CD4-positive, alpha-beta T cell (primary cell): ENCODE data around the gene SEMA4D. TPM values are rescaled to one million over a fixed set of nuclear protein-coding genes. Genes with fewer than 3 reads are reported as not detected.

Experiments used
- ATAC-seq: fragments of 200-7000 bp; cut with Tn5 transposase; one replicate; pipeline ENCODE4 v1.10.0; 2022; ENCODE audit warnings: mild to moderate bottlenecking; ENCODE audit not compliant: poor library complexity
- CTCF ChIA-PET: fragments of 350-600 bp; sonication (Branson Sonifier 250); formaldehyde crosslinking; loops from one replicate; lab custom pipeline; 2021; ENCODE audit warnings: antibody characterized with exemption, inconsistent platforms; lab: Charles Lee
- POLR2A ChIA-PET: fragments of 350-600 bp; sonication (Branson Sonifier 250); formaldehyde crosslinking; loops from one replicate; lab custom pipeline; 2021; ENCODE audit warnings: antibody characterized with exemption, inconsistent platforms; lab: Charles Lee
- DNase-seq, 14 experiments: peaks; one replicate each; pipeline ENCODE4 v3.0.0-alpha.2; 2013 to 2020; ENCODE audit warnings: mixed read lengths in 2 of 14
- H3K27ac ChIP-seq, 2 donors: one replicate each; pipeline versions ENCODE4 v1.5.1 to v1.7.0; 2013; ENCODE audit warnings: low read length in 2 of 2, low read depth in 1 of 2, mild to moderate bottlenecking in 1 of 2
- H3K27me3 ChIP-seq, 2 experiments: 1 replicate in 1 of 2; 2 replicates in 1 of 2; pipeline versions ENCODE4 v1.6.1 to v1.7.0; 2013; ENCODE audit warnings: low read length in 2 of 2, control low read depth in 1 of 2, mild to moderate bottlenecking in 1 of 2, moderate library complexity in 1 of 2; ENCODE audit not compliant: insufficient read depth in 2 of 2, control insufficient read depth in 1 of 2
- H3K36me3 ChIP-seq: one replicate; pipeline ENCODE4 v1.6.1; 2013; ENCODE audit warnings: low read length, control low read depth; ENCODE audit not compliant: insufficient read depth
- H3K4me1 ChIP-seq: one replicate; pipeline ENCODE4 v1.6.1; 2013; ENCODE audit warnings: low read length, control low read depth; ENCODE audit not compliant: insufficient read depth
- H3K4me3 ChIP-seq: one replicate; pipeline ENCODE4 v1.5.1; 2013; ENCODE audit warnings: mild to moderate bottlenecking, low read length, moderate library complexity
- H3K9me3 ChIP-seq, 2 experiments: 1 replicate in 1 of 2; 2 replicates in 1 of 2; pipeline versions ENCODE4 v1.6.1 to v1.7.0; 2013; ENCODE audit warnings: low read length in 2 of 2, mild to moderate bottlenecking in 2 of 2, control low read depth in 1 of 2, moderate library complexity in 1 of 2; ENCODE audit not compliant: control insufficient read depth in 1 of 2, insufficient read depth in 1 of 2
- H3K27ac Mint-ChIP-seq: one replicate; pipeline ENCODE4 v1.8.0; 2020; ENCODE audit warnings: mixed read lengths
- H3K27me3 Mint-ChIP-seq: one replicate; pipeline ENCODE4 v1.8.0; 2021; ENCODE audit warnings: mixed read lengths
- H3K36me3 Mint-ChIP-seq: one replicate; pipeline ENCODE4 v1.8.0; 2021; ENCODE audit warnings: low read depth, mixed read lengths
- H3K4me1 Mint-ChIP-seq: one replicate; pipeline ENCODE4 v1.8.0; 2021; ENCODE audit warnings: low read depth, mixed read lengths
- H3K4me3 Mint-ChIP-seq: one replicate; pipeline ENCODE4 v1.8.0; 2020; ENCODE audit warnings: mild to moderate bottlenecking, mixed read lengths
- H3K9me3 Mint-ChIP-seq: one replicate; pipeline ENCODE4 v1.8.0; 2020; ENCODE audit warnings: mixed read lengths
- intact Hi-C, 2 experiments: fragments of 100-400 bp; cut with DNase I in 1 of 2; cut with micrococcal nuclease in 1 of 2; formaldehyde crosslinking; loops; one replicate each; pipeline versions ENCODE4 v1.15.1 to v1.9.0; 2023 to 2025; cut with DNase I, micrococcal nuclease
- total RNA-seq, 174 experiments: library from RNA in 2 of 174; stranded (reverse) in 2 of 174; gene quantifications; one replicate each; pipeline ENCODE4 v1.2.3 and lab custom pipeline; 2021 to 2026
- TF ChIP-seq, protein P1 (sequence below): fragments of 200-600 bp; IDR thresholded peaks from one replicate; pipeline ENCODE4 v1.8.0; 2022; ENCODE audit warnings: antibody characterized with exemption, mild to moderate bottlenecking

SEMA4D gene
- total RNA-seq, 2 experiments from 2014 or later: 399 to 430 TPM

DNA sequence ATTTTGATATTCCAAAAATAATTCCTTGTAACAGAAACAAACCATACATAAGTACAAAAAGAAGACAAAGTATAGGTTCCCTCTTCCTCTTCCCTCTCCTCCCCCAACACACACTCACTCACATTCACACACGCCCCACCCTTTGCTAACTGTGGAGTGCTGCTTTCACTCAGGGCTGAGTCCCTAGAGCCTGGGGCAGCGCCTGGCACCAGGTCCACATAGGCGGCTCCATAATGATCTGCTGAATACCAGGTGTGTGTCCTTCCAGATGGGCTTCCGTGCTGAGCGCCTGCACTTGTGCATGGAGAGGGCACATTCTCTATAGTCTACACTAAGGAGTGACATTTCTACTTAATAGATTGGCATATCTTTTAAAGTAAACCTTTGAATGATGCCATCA lies 3.7 kb downstream of the SEMA4D start:
- peak in 2 of 14 experiments; percentile 38 to 51 for DNase-seq
- Mint-ChIP-seq H3K4me3 (peak overlapping the region; percentile 100), H3K36me3 (peaks cover 64% of the 10 kb centered on the region), H3K9me3 (no peaks in the 10 kb centered on the region), H3K4me1 (peaks cover 89% of the 10 kb centered on the region), H3K27ac (peak overlapping the region; percentile 88), H3K27me3 (no peaks in the 10 kb centered on the region)
- ATAC-seq: no peak
- intact Hi-C loops: loop anchor here in 1 of 2 experiments (2.0 kb wide), 1 partner anchor 17 kb away; no protein-coding TSS in a partner anchor
- Histone ChIP-seq H3K36me3 (peaks cover 5% of the 10 kb centered on the region), H3K27me3 (no peaks in the 10 kb centered on the region), H3K4me3 (peak overlapping the region; percentile 83), H3K9me3 (no peaks in the 10 kb centered on the region), H3K4me1 (peaks cover 82% of the 10 kb centered on the region), H3K27ac (peak overlapping the region in 1 of 2 donors; percentile 67)
- TF ChIP-seq, protein P1, sequence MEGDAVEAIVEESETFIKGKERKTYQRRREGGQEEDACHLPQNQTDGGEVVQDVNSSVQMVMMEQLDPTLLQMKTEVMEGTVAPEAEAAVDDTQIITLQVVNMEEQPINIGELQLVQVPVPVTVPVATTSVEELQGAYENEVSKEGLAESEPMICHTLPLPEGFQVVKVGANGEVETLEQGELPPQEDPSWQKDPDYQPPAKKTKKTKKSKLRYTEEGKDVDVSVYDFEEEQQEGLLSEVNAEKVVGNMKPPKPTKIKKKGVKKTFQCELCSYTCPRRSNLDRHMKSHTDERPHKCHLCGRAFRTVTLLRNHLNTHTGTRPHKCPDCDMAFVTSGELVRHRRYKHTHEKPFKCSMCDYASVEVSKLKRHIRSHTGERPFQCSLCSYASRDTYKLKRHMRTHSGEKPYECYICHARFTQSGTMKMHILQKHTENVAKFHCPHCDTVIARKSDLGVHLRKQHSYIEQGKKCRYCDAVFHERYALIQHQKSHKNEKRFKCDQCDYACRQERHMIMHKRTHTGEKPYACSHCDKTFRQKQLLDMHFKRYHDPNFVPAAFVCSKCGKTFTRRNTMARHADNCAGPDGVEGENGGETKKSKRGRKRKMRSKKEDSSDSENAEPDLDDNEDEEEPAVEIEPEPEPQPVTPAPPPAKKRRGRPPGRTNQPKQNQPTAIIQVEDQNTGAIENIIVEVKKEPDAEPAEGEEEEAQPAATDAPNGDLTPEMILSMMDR: no peak
- ChIA-PET POLR2A (interaction anchor here (1.0 to 1.3 kb wide), 2 partner anchors 10 to 35 kb away, joined by 3 read pairs; no protein-coding TSS in a partner anchor), CTCF (interaction anchor here (1.3 kb wide), 1 partner anchor 54 kb away, joined by 4 read pairs; no protein-coding TSS in a partner anchor)

GRCh38 chr9:89493671-89494070 lies 4.2 kb downstream of the SEMA4D start:
- Mint-ChIP-seq H3K4me1 (peaks cover 89% of the 10 kb centered on the region), H3K27me3 (no peaks in the 10 kb centered on the region), H3K27ac (peak overlapping the region; percentile 88), H3K9me3 (no peaks in the 10 kb centered on the region), H3K4me3 (peak overlapping the region; percentile 100), H3K36me3 (peaks cover 69% of the 10 kb centered on the region)
- H3K4me1 ChIP-seq: peaks cover 81% of the 10 kb centered on the region
- DNase-seq (no peak), ATAC-seq (no peak)
- peak overlapping the region; percentile 23 to 67 for H3K27ac ChIP-seq
- ChIA-PET CTCF (interaction anchor here (1.3 kb wide), 1 partner anchor 55 kb away, joined by 4 read pairs; no protein-coding TSS in a partner anchor), POLR2A (interaction anchor here (0.7 to 1.3 kb wide), 3 partner anchors 10 to 35 kb away, joined by 3 read pairs; no protein-coding TSS in a partner anchor)
- peaks cover 9% of the 10 kb centered on the region for H3K36me3 ChIP-seq
- H3K4me3 ChIP-seq: peak overlapping the region; percentile 0
- no peaks in the 10 kb centered on the region for H3K9me3 ChIP-seq
- H3K27me3 ChIP-seq: no peaks in the 10 kb centered on the region
- TF ChIP-seq, protein P1: no peak
- intact Hi-C loops: loop anchor here in 1 of 2 experiments (2.0 kb wide), 1 partner anchor 17 kb away; no protein-coding TSS in a partner anchor

DNA sequence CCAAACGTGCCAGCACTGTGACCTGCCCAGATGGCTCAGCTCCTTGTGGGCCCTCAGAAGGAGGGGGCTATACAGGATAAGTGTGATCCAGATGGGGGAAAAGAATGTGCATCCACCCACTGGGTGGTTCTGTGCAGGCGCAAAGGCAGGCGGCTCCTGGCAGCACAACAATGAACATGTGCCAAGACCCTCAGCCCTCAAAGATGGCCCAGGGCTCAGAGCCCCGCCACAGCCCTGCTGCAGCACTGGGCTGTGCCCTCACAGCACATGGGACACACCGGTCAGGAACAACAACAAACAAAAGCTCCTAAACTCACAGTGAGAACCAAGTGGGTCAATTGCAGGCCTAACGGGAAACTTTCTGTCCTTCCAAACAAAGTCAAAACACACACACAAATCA lies 4.7 kb downstream of the SEMA4D start:
- no peaks in the 10 kb centered on the region for H3K9me3 ChIP-seq
- ATAC-seq (no peak), DNase-seq (no peak)
- peak overlapping the region; percentile 100 for H3K4me3 Mint-ChIP-seq
- intact Hi-C loops: no loop called here
- H3K27me3 ChIP-seq: no peaks in the 10 kb centered on the region
- H3K9me3 Mint-ChIP-seq: no peaks in the 10 kb centered on the region
- H3K27ac Mint-ChIP-seq: peak overlapping the region; percentile 88
- peaks cover 67% of the 10 kb centered on the region for H3K36me3 Mint-ChIP-seq
- H3K36me3 ChIP-seq: peaks cover 9% of the 10 kb centered on the region
- peaks cover 80% of the 10 kb centered on the region for H3K4me1 ChIP-seq
- peak overlapping the region; percentile 0 for H3K4me3 ChIP-seq
- peaks cover 87% of the 10 kb centered on the region for H3K4me1 Mint-ChIP-seq
- ChIA-PET CTCF (interaction anchor here (1.3 kb wide), 1 partner anchor 55 kb away, joined by 4 read pairs; no protein-coding TSS in a partner anchor), POLR2A (interaction anchor here (0.7 to 1.3 kb wide), 4 partner anchors 9 to 36 kb away, joined by 3 read pairs; no protein-coding TSS in a partner anchor)
- H3K27me3 Mint-ChIP-seq: no peaks in the 10 kb centered on the region
- TF ChIP-seq, protein P1: no peak
- H3K27ac ChIP-seq: peak overlapping the region; percentile 23 to 67
